Measurements from ENCODE around the gene SYCP3. TPM values are rescaled to one million over a fixed set of nuclear protein-coding genes. Genes with fewer than 3 reads are reported as not detected.

Gene SYCP3
- total RNA-seq, 1 experiment from 2014 or later, result 0.31 TPM

DNA sequence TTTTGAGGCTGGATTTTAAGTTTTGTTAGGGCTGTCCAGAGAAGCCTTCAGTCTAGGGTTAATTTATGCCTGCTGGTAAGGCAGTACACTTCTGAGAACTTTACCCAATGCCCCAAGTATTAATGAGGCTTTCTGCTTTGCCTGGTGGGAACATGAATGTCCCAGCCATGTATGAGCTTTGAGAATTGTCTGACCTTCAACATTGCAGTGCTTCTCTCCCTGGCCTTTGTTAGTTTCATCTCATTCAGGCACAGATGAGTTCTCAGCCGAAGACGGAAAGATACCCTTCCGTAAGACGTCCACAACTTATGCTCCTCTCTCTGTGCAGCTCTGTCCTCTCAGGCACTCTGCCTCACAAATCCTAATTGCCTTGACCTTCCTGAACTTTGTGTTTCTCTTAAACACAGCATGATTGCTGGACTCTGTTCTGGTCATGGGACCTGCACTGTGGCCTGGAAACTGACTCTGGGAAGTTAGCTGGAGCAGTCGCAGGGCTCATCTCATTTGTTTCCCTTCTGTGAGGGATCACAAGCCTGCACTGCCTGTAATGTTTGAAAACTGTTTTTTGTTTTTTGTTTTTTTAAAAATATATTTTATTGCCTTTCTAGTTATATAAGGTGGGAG lies 26.1 kb downstream of the SYCP3 start:
- H3K4me3 Mint-ChIP-seq, result no peak overlapping the region
- Histone ChIP-seq H3K4me2 (ENCODE audit: insufficient read depth, insufficient read length, low read length) (no peak overlapping the region), H3K4ac (ENCODE audit: low read depth, low read length) (no peak overlapping the region), H2AFZ (ENCODE audit: low read length) (no peak overlapping the region), H3K56ac (ENCODE audit: insufficient read length, low read depth, low read length) (no peak overlapping the region), H4K91ac (ENCODE audit: insufficient read length, low read depth, low read length) (no peak overlapping the region), H3K27ac (ENCODE audit: insufficient read length, low read depth, low read length) (no peak overlapping the region), H3K79me1 (ENCODE audit: insufficient read depth, low read depth, low read length, poor library complexity, severe bottlenecking) (no peaks in the 10 kb centered on the region), H4K20me1 (ENCODE audit: control insufficient read depth, insufficient read depth, insufficient read length) (no peaks in the 10 kb centered on the region), H3K9ac (ENCODE audit: extremely low read depth, insufficient read length, low read length) (no peak overlapping the region), H3T11ph (ENCODE audit: low read length) (no peak overlapping the region), H3K79me2 (ENCODE audit: insufficient read depth, low read length) (no peaks in the 10 kb centered on the region), H3K27me3 (ENCODE audit: insufficient read depth, low read length) (no peaks in the 10 kb centered on the region), H3K4me1 (ENCODE audit: insufficient read depth, low read length) (no peaks in the 10 kb centered on the region), H2BK20ac (ENCODE audit: low read depth, low read length, poor library complexity, severe bottlenecking) (no peak overlapping the region), H2BK12ac (ENCODE audit: insufficient read length, low read depth, low read length) (no peak overlapping the region), H2BK15ac (ENCODE audit: low read depth, low read length) (no peak overlapping the region), H2BK120ac (ENCODE audit: low read depth, low read length, poor library complexity, severe bottlenecking) (no peak overlapping the region), H4K8ac (replicated peaks; ENCODE audit: insufficient read length, low read depth, low read length) (no peak overlapping the region), H3K18ac (ENCODE audit: insufficient read length, low read depth, low read length) (no peak overlapping the region), H3K9me3 (ENCODE audit: control insufficient read depth, low read depth, low read length) (no peaks in the 10 kb centered on the region), H4K5ac (ENCODE audit: insufficient read length, low read depth, low read length) (no peak overlapping the region), H3K14ac (ENCODE audit: insufficient read depth, low read length) (no peak overlapping the region), H3K23ac (ENCODE audit: insufficient read length, low read depth, low read length) (no peak overlapping the region), H2BK5ac (ENCODE audit: insufficient read length, low read length) (no peak overlapping the region), H3K23me2 (ENCODE audit: insufficient read length, low read depth, low read length, poor library complexity, severe bottlenecking) (no peaks in the 10 kb centered on the region), H2AK5ac (ENCODE audit: insufficient read length, low read length) (no peak overlapping the region)
- TF ChIP-seq, protein P1, sequence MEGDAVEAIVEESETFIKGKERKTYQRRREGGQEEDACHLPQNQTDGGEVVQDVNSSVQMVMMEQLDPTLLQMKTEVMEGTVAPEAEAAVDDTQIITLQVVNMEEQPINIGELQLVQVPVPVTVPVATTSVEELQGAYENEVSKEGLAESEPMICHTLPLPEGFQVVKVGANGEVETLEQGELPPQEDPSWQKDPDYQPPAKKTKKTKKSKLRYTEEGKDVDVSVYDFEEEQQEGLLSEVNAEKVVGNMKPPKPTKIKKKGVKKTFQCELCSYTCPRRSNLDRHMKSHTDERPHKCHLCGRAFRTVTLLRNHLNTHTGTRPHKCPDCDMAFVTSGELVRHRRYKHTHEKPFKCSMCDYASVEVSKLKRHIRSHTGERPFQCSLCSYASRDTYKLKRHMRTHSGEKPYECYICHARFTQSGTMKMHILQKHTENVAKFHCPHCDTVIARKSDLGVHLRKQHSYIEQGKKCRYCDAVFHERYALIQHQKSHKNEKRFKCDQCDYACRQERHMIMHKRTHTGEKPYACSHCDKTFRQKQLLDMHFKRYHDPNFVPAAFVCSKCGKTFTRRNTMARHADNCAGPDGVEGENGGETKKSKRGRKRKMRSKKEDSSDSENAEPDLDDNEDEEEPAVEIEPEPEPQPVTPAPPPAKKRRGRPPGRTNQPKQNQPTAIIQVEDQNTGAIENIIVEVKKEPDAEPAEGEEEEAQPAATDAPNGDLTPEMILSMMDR (conservative IDR thresholded peaks at IDR 0.05), result no peak
- WGBS (ENCODE audit: extremely low coverage, insufficient read length, low lambda C conversion rate), result no CpG with 5 or more reads among the region's 5 CpGs
- H3K27me3 Mint-ChIP-seq (ENCODE audit: low read depth), result no peaks in the 10 kb centered on the region
- no peak for DNase-seq
- peak overlapping the region in 2 of 3 experiments; percentile 46 to 91; a peak in 5 of 7 replicates for H3K27ac Mint-ChIP-seq
- no peaks in the 10 kb centered on the region for H3K36me3 Mint-ChIP-seq (ENCODE audit: insufficient read depth in 1 of 3, low read depth in 3 of 3)
- peaks cover 3 to 4% of the 10 kb centered on the region in 2 experiments; a peak in 2 of 4 replicates for H3K4me1 Mint-ChIP-seq
- H3K9me3 Mint-ChIP-seq, result no peaks in the 10 kb centered on the region
